Activated CD8-positive, alpha-beta memory T cell treated with anti-CD3 and anti-CD28 coated beads, Interleukin-2, amount 50 U/mL, for 4 hours (primary cell): ENCODE results near the gene RNF166.

Experiments used
- DNase-seq: peaks from one replicate; pipeline ENCODE4 v3.0.0-alpha.2; 2020

Gene RNF166

GRCh38 chr16:88739139-88739976 lies 33.1 kb upstream of the RNF166 start:
- no peak for DNase-seq

DNA sequence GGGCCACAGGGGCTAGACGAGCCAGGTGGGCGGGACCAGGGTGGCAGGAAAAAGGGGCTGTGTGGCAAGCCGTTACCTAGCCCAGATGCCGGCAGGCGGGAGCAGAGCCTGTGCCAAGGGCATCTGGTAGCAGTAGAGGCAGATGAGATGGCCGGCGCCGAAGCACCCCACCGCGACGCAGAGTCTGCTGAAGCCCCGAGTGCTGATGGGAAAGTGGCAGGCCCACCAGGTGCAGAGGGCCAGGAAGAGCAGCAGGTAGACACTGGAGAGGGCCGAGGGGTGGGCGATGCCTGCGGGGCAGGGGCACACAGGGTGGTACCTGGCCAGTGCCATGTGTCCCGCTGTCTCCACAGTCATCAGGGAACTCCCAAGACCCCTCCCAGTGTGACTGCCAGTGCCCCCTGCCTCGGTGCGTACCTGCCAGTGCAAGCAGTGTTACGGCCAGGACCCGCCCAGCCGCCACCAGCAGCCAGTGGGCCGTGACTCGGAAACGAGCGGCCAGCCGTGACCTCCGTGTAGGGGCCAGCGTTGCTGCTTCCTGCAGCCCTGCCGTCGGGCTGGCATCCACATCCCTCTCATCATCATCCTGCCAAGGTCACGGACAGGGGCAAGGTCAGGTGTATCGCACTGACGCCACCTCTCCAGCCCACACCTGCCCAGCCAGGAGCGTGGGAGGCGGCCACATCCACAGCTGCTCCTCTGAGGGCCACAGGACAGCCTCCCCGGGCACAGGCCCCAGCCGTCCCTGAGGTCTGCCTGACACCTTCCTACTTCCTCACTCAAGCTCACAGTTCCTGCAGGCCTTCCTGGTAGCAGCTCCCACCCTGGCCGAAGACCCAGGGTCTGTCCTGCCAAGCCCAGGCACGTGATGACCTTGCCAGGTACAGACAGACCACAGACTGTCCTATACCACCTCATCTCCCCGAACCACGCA lies 32.2 kb upstream of the RNF166 start:
- no peak for DNase-seq

DNA sequence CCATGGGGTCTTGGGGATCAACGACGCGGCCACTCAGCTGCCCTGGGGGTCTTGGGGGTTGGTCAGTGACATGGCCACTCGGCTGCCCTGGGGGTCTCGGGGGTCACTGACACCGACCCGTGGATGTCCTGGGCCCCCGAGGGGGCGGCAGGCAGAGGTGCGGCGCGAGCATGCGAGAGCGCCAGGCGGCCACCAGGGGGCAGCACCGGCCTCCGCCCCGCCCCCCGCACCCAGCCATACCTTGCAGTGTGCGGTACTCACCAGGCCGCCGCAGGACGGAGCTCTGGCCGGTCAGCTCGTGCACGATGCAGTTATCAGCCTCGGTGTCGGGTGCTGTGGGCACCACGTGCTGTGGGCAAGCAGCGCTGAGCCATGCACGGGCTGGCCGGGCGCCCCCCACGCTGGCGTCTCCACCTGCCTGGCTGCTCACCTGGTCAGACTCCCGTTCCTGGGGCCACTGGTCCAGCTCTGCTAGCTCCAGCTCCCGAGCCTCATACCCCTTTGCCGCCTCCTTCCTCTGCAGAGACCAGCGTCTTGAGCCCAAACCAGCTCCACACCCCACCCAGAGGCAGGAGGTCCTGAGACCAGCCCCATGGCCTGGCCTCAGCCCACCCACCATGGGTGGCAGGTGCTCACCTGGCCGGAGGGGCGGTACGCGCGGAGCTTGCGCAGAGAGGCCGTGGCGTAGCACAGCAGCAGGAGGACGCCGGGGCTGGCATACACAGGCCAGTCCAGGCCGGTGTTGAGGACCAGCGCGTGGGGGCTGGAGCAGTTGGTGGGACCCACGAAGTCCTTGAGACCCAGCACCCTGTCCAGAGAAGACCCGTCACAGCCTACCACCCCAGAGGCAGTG lies 31.3 kb upstream of the RNF166 start:
- peak; percentile 80 for DNase-seq

DNA sequence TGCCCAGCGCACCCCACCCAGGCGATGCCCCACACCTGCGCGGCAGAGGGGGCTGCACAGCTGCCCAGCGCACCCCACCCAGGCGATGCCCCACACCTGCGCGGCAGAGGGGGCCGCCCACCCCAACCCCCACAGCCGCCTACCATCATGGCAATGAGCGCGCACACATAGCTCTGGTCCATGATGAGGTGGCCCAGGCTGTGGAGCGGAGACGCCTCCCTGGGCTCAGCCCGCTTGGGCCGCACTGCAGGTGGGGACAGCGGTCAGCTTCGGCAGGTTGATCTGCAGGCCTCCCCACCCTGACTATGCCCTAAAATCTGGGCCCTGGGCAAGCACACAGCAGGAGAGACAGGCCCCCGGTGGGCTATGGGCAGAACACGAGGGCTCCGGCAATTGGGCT lies 30.3 kb upstream of the RNF166 start:
- DNase-seq = no peak

GRCh38 chr16:88736088-88736487 lies 29.9 kb upstream of the RNF166 start:
- DNase-seq = no peak

- DNase-seq = no peak
Observed at GRCh38 chr16:88735616-88736015, 29.4 kb upstream of the RNF166 start.

- DNase-seq = no peak
Observed at GRCh38 chr16:88735121-88735520, 28.9 kb upstream of the RNF166 start.

- DNase-seq = no peak
Observed at GRCh38 chr16:88734361-88734728, 28.1 kb upstream of the RNF166 start.

- DNase-seq = no peak
Observed at GRCh38 chr16:88733630-88734360, 27.6 kb upstream of the RNF166 start.

DNA sequence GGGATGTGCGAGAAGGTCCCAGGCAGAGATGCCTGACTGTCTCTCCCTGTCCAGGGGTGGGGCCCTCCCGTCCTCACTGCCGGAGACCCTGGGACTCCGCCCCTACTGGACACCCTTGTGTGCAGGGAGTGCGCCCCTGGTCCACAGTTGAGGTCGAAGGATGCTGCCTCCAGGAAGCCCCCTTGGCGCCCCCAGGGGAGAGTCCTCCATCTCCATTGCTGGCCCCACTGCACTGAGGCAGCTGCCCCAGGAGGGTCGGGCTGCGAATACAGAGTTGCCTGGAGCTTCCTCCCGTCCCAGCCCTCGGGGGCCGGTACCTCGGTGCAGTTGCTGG lies 26.7 kb upstream of the RNF166 start:
- no peak for DNase-seq

GRCh38 chr16:88732172-88732960 lies 26.2 kb upstream of the RNF166 start:
- no peak for DNase-seq

DNA sequence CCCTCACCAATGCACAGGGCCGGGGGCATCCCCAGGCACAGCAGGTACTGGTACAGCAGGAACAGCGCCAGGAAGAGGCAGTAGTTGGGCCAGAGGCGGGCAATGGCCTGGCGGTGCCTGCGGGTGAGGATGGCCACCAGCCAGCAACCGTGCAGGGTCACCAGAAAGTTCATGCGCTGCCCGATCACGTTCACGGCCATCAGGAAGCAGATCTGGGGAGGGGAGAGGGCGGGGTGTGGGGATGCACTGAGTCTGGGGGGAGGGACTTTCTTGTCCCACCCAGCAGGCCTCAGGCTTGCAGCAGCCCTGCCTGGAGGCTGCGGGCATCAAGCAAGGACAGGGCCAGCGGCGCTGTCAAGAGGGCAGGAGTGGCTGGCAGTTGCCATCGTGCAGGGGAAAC lies 25.5 kb upstream of the RNF166 start:
- DNase-seq = no peak

GRCh38 chr16:88730632-88731607 lies 24.7 kb upstream of the RNF166 start:
- DNase-seq = no peak

DNA sequence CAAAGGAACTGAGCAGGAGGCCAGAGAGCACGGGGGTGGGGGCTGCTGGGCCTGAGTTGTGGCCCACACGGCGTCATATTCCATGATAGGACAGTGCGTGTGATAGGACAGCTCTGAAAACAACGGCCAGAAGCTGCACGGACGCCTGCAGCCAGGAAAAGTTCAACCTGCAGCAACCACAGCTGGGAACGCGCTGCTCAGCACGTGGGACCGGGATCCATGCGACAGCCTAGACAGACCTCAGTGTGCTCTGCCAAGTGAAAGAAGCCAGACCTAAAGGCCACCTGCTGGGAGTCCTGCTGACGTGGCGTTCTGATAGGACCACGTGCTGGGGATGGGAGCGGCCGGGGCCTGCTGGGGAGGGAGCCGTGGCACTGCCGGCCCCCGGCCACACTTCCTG lies 21.7 kb upstream of the RNF166 start:
- no peak for DNase-seq

- DNase-seq = no peak
Observed at GRCh38 chr16:88726981-88727380, 20.8 kb upstream of the RNF166 start.

GRCh38 chr16:88726408-88726749 lies 20.2 kb upstream of the RNF166 start:
- no peak for DNase-seq

DNA sequence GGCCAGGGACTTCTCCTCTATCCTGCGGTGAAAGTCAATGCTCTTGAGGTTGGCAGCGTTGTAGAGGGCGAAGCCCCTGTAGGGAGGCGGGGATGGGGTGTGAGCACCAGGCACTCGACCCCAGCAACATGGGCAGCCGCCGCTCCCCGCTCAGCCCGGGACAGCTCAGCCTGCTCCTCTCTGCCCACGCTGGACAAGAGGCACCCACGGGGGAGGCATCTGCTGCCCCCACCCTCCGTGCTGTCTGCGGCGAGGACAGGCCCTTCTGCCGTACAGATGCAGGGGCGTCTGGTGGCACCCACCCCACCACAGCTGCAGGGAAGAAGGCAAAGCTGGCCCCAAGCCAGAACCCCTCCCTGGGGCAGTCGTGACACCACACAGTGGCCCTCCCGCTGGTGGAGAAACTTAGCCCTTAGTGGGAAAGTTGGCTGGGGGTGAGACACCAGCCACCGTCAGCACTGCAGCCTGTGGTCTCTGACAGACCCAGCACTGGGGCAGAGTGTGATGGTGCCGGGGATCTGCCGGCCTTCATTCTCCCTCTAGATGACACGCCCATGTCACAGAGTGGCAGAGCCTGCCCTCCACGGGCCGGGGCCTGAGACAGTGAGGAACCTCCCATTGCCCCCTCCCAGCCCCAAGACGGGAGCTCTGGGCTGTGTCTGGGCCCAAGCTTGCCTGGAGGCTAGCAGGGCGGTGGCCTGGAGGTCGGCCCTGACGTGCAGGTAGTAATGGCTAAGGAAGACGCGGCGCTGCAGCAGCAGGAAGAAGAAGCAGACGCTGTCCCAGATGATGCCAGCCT lies 19.6 kb upstream of the RNF166 start:
- no peak for DNase-seq

DNA sequence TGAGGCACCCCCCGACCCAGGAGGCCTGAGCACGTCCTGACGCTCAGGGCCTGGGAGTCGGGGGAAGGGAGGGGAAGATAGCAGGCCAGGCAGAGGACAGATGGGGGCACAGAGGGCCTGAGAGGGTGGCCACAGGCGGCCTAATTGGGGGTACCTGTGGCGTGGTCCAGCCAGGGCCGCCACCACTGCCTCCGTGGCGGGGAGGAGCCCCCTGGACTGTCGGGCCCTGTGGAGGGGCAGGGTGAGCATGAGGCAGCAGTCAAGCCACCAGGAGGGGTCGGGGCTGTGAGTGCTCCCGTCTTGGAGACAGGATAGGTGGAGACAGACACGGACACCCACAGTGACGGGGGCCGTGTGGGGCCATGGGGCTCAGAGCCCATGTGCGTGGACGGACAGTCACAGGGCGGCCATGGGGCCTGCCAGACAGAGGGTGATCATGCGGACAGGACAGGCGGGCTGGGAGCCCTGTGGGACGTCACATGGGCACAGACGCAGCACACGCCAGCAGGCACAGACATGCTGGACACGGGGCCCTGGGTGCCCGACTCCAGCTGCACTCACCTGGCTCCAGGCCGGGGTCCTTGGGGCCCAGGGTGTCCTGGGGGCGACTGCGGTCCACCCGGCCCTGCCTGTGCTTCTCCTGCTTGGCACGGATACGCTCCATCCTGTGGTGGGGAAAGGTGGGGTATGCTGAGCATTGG lies 18.8 kb upstream of the RNF166 start:
- no peak for DNase-seq

GRCh38 chr16:88723911-88724310 lies 17.7 kb upstream of the RNF166 start:
- no peak for DNase-seq
